COLO668 (cell line): ENCODE results near the gene NPIPB6.

Source experiments
- DNase-seq: peaks from one replicate; lab custom pipeline; 2025; ENCODE audit not compliant: unreplicated experiment; lab: John Stamatoyannopoulos, UW

NPIPB6 gene

DNA sequence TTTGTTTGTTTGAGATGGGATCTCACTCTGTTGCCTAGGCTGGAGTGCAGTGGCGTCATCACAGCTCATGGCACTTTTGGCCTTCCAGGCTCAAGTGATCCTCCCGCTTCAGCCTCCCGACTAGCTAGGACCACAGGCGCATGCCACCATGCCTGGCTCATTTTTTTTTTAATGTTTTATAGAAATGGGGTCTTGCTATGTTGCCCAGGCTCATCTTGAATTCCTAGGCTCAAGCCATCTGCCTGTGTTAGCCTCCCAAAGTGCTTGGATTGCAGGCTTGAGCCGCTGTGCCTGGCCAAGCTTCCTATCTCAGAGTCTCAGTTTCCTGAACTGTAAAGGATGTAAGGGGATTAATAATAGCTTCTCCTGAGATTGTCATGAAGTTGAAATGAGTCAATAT lies 63.0 kb downstream of the NPIPB6 start:
- DNase-seq, result no peak

DNA sequence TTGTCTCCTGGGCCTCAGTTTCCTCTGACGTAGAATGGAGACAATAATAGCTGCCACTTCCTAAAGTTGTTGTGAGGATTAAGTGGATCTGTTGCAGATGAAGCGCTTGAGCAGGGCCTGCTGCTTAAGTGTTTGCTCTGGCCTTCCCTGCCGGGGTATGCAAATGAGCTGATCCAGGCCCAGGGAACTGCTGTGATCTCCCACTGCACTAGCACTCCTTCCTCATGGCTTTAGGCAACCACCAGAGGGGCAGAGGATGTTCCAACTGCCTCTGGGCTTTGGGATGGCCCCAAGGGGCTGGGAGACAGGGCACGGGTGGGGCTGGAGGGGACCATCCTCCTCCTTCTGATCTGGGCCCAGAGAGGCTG lies 64.8 kb downstream of the NPIPB6 start:
- peak; percentile 61 for DNase-seq

DNA sequence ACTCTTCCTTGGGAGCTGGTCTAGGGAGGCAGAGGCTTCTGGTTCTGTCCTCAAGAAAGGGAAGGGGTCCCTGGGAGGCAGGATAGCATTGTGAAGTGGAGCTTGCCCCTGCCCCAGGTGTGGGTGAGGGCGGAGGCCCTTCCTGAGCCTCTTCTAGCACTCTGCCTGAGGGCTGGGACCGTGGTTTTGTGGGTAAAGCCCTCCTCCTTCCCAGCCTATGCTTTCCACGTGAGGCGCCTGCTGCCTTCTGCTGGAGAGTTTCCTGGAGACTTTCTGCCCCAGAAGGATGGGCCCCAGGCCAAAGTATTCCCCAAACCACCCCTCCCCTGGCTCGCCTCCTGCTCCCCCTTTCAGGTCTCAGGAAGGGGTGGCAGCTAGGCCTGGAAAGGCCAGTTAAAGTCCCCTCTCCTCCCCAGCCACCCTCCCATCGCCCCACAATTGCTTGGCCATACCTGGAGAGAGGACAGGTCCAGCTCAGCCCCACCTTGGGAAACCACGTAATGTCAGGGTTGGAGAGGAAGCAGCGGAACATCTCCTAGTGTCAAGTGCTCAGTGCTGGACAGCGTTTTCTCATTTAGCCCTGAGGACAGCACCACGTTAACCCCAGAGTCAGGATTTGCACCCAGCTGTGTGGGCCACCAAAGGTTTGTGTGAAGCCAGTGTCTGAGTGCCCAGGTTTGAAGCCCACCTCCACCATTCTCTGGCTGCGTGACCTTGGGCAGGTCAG lies 65.4 kb downstream of the NPIPB6 start:
- DNase-seq, result peak; percentile 32

DNA sequence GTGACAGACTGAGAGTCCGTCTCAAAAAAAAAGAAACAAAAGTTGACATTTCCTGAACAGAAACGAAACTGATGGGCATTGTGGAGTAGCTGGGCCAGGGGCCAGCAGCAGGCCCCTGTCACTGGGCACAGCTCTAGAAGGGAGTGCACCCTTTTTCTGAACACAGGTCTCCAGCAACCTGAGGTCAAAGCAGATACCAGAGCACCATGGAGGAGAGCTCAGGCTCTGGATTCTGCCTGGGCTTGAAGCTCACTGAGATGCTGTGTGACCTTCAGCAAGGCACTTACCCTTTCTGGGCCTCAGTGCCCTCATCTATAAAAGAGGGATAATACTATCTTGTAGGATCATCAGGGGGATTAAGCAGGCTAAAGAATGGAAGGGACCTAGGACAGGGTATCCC lies 66.0 kb downstream of the NPIPB6 start:
- no peak for DNase-seq

DNA sequence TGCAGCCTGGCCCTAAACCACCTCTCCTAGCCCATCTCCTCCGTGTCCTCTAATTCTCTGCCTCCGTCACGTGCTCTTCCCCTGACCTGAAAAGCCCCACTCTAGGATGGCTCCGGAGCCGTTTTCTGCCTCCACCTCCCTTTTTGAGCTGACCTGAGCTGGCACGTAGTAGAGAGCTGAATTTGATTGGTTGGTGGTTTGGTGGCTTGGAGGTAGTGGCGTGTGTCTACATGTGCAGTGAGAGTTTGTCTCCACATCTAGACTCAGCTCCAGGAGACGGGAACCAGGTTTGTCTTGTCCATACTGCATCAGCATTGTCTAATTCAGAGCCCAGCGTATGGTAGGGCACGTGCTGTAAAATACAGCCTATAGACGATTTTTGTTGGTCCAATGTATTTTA lies 68.0 kb downstream of the NPIPB6 start:
- DNase-seq, result no peak

DNA sequence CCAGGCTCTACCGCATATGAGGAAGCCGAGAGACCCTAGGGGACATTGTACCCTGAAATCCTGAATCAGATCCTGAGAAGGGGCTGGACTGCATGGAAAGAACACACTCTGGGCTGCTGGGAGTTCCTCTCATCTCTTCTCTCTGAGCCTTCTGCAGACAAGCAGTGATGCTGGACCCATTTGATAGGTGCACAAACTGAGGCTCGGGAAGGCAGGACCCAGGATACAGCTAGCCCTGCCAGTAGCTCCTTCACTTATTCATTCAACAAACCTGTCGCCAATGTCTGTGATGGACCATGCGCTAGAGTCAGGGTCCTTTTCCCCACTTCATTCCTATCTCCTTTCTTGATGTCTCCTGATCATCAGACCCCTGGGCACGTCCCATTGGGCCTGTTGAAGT lies 69.1 kb downstream of the NPIPB6 start:
- no peak for DNase-seq

DNA sequence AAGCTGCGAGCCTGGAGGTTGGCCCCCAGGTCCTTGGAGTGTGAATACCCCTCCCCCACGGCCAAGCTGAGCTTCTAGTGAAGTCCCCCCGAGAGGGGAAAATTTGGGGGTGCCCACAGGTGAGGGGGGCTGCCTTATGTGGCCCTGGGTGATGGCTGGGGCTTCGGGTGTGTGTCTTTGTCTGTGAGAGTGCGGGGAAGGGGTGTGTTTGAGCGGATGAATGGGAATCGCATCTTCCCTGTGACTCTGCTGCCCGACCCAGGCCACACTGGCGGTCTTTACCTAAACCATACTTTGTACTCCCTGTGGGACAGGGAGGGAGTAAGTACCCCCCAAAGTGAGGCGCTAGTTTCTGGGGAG lies 69.7 kb downstream of the NPIPB6 start:
- DNase-seq, result peak; percentile 25

DNA sequence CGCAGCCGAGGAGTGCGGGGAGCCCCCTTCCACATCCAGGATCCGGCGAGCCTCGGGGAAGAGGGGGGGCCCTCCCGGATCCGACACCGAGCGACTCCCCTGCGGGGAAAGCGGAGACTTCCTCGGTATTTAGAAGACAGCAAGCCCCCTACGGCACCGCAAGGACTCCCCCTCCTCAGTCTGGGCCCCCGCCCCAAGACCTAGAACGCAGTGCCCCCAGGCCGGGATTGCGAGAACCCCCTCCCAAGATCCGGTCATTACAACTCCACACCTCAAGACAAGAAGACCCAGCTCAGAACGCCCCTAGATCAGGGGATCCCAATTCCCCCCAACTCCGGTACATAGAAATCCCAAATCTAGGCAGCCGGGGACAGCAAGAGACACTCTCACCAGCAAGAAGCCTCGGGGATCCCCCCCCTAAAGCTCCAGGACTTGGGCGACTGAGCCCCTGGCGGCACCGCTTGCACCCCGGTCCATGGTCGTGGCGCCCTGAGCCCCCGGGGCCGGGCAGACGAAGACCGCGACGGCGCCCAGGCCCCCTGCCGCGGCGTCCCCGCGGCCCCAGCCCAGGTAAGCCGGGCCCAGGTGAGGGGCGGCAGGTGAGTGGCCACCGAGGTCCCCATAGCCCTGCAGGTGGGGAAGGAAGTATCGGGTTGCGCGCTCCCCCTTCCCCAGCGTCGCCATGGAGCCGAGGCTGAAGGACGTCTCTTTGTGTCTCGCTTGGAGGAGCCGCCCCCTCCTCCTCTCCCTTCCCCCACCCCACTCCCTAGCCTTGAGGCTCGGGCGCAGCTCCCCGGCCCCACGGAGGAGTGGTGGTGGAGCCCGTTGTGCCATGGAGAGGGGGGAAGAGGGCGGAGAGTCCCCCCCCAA lies 70.3 kb downstream of the NPIPB6 start:
- DNase-seq, result peak; percentile 81
